HepG2 (cell line): Measurements from ENCODE around the gene FFAR4. TPM values are rescaled to one million over a fixed set of nuclear protein-coding genes. Genes with fewer than 3 reads are reported as not detected.

ENCODE experiments used
- ELF1 ChIP-seq: sonication (generic); formaldehyde crosslinking; IDR thresholded peaks from 2 replicates; pipeline ENCODE4 v1.4.0; 2020; ENCODE audit warnings: missing genetic modification reagents
- EP300 ChIP-seq, 3 experiments: sonication (generic) in 1 of 3; formaldehyde crosslinking in 1 of 3; IDR thresholded peaks; 2 replicates each; pipeline versions ENCODE4 v1.5.1 to v1.6.1; 2011 to 2020; ENCODE audit warnings: low read depth in 2 of 3, low read length in 2 of 3, borderline replicate concordance in 1 of 3, improper control_type of control experiment in 1 of 3, mild to moderate bottlenecking in 1 of 3, missing genetic modification reagents in 1 of 3, moderate library complexity in 1 of 3
- ISL2 ChIP-seq: sonication (generic); formaldehyde crosslinking; IDR thresholded peaks from 2 replicates; pipeline ENCODE4 v1.5.0; 2020; ENCODE audit warnings: missing genetic modification reagents
- KLF15 ChIP-seq: sonication (generic); formaldehyde crosslinking; IDR thresholded peaks from 2 replicates; pipeline ENCODE4 v1.8.1; 2023; ENCODE audit warnings: borderline replicate concordance, mild to moderate bottlenecking, inconsistent platforms, missing genetic modification reagents, mixed read lengths
- MAFK ChIP-seq, 2 experiments: IDR thresholded peaks in 1 of 2; conservative IDR thresholded peaks in 1 of 2; 2 replicates each; pipeline ENCODE4 v1.6.1; 2011; ENCODE audit warnings: improper control_type of control experiment in 2 of 2, low read length in 2 of 2
- RAD51 ChIP-seq: fragments of 450-650 bp; IDR thresholded peaks from 2 replicates; pipeline ENCODE4 v1.6.1; 2016; ENCODE audit warnings: borderline replicate concordance
- SCMH1 ChIP-seq: sonication (generic); formaldehyde crosslinking; IDR thresholded peaks from 2 replicates; pipeline ENCODE4 v1.9.0; 2021; ENCODE audit warnings: missing genetic modification reagents, mild to moderate bottlenecking, borderline replicate concordance
- WIZ ChIP-seq: sonication (generic); formaldehyde crosslinking; IDR thresholded peaks from 2 replicates; pipeline ENCODE4 v1.5.1; 2020; ENCODE audit warnings: mild to moderate bottlenecking, missing genetic modification reagents
- ZC3H13 ChIP-seq: sonication (generic); formaldehyde crosslinking; IDR thresholded peaks from 2 replicates; pipeline ENCODE4 v1.8.1; 2023; ENCODE audit warnings: mild to moderate bottlenecking, missing genetic modification reagents, moderate library complexity
- ZNF329 ChIP-seq: sonication (generic); formaldehyde crosslinking; IDR thresholded peaks from 2 replicates; pipeline ENCODE4 v1.9.0; 2021; ENCODE audit warnings: low read depth, mild to moderate bottlenecking, missing genetic modification reagents
- ZNF350 ChIP-seq: sonication (generic); formaldehyde crosslinking; IDR thresholded peaks from 2 replicates; pipeline ENCODE4 v1.4.0; 2020; ENCODE audit warnings: mild to moderate bottlenecking, low read depth, missing genetic modification reagents, borderline replicate concordance
- ZNF432 ChIP-seq: sonication (generic); formaldehyde crosslinking; IDR thresholded peaks from 2 replicates; pipeline ENCODE4 v1.5.0; 2020; ENCODE audit warnings: missing genetic modification reagents, mild to moderate bottlenecking, borderline replicate concordance
- ZNF446 ChIP-seq: sonication (generic); formaldehyde crosslinking; IDR thresholded peaks from 2 replicates; pipeline ENCODE4 v1.5.0; 2020; ENCODE audit warnings: mild to moderate bottlenecking, missing genetic modification reagents
- polyA plus RNA-seq, 8 experiments: library from polyadenylated mRNA; depleted of rRNA in 3 of 8; stranded (reverse) in 7 of 8; unstranded in 1 of 8; fragments of >200 nt; fragmentation: Illumina TruSeq in 4 of 8; extraction: Trizol in 4 of 8; gene quantifications; 2 replicates each; pipeline versions ENCODE4 v1.2.1 to v1.2.3, GENCODE V29; 2011 to 2016; ENCODE audit warnings: low read depth in 4 of 8, missing spikeins in 1 of 8, mixed read lengths in 1 of 8; ENCODE audit not compliant: insufficient read depth in 1 of 8
- total RNA-seq, 5 experiments: library from RNA; depleted of rRNA; stranded (reverse); fragments of >200 nt; fragmentation: Illumina TruSeq; extraction: Trizol; gene quantifications; 2 replicates each; pipeline ENCODE4 v1.2.3, GENCODE V29; 2016; ENCODE audit warnings: low read depth in 1 of 5
- TF ChIP-seq, protein P1 (sequence below): sonication (generic); formaldehyde crosslinking; IDR thresholded peaks from 2 replicates; pipeline ENCODE4; 2020; ENCODE audit warnings: missing genetic modification reagents, mild to moderate bottlenecking, borderline replicate concordance
- TF ChIP-seq, protein P2 (sequence below): sonication (generic); formaldehyde crosslinking; IDR thresholded peaks from 2 replicates; pipeline ENCODE4 v1.5.1; 2020; ENCODE audit warnings: mild to moderate bottlenecking, missing genetic modification reagents
- TF ChIP-seq, protein P3 (sequence below): sonication (generic); formaldehyde crosslinking; IDR thresholded peaks from 2 replicates; pipeline ENCODE4 v1.4.0; 2020; ENCODE audit warnings: missing genetic modification reagents
- TF ChIP-seq, protein P4 (sequence below): sonication (generic); formaldehyde crosslinking; IDR thresholded peaks from 2 replicates; pipeline ENCODE4 v1.5.0; 2020; ENCODE audit warnings: missing genetic modification reagents, mild to moderate bottlenecking, borderline replicate concordance

FFAR4 gene
- total and polyA plus RNA-seq, 2 of the 13 experiments (the other 11 are each of a cell fraction or from before 2014, with no cell fraction given) = 0.09 TPM; not detected in 1

DNA sequence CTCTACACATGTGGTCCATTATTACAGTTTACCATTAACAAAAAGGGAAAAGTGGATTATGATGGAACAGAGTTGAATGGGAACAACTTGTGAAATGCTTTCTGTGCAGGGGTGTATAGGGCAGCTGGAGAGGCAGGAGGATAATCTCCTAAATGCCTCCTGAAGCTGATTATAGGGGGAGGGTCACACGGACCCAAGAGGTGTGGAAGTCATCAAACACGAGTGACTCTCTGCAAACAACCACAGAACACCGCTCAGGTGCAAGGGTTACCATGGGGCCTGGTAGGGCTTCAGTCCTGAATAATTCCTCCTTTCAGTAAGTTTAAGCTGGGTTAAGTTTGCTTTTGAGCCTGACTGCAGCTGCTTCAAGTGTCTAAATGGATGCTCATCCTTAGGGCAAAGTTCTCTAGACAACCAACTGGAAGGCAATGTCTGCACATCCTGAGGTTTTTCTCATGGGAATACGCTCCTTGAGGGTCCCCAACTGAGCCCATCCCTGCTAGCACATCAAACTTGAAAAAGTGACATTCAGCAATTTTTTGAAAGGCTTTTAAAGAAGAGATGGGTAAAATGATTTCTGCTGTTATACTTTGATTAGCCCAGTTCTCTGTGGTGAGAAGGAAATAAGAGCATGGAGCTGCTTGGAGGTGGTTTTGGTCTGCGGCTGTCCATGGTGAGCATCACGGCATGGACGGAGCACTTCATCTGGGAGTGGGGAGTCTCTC, 47.8 kb downstream of the FFAR4 start (continued):
- TF ChIP-seq, protein P1, sequence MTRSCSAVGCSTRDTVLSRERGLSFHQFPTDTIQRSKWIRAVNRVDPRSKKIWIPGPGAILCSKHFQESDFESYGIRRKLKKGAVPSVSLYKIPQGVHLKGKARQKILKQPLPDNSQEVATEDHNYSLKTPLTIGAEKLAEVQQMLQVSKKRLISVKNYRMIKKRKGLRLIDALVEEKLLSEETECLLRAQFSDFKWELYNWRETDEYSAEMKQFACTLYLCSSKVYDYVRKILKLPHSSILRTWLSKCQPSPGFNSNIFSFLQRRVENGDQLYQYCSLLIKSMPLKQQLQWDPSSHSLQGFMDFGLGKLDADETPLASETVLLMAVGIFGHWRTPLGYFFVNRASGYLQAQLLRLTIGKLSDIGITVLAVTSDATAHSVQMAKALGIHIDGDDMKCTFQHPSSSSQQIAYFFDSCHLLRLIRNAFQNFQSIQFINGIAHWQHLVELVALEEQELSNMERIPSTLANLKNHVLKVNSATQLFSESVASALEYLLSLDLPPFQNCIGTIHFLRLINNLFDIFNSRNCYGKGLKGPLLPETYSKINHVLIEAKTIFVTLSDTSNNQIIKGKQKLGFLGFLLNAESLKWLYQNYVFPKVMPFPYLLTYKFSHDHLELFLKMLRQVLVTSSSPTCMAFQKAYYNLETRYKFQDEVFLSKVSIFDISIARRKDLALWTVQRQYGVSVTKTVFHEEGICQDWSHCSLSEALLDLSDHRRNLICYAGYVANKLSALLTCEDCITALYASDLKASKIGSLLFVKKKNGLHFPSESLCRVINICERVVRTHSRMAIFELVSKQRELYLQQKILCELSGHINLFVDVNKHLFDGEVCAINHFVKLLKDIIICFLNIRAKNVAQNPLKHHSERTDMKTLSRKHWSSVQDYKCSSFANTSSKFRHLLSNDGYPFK = no peak
- TF ChIP-seq ZNF446 (CRISPR knock-in tag) (no peak), EP300 (IDR thresholded peaks at IDR 0.05; ENCODE audit: low read depth in 2 of 2, low read length in 2 of 2) (peak in 1 of 2 experiments; percentile 62; a peak in 1 of 4 replicates), EP300 (CRISPR knock-in tag; IDR thresholded peaks at IDR 0.05; ENCODE audit: borderline replicate concordance) (no peak), ISL2 (CRISPR knock-in tag) (no peak), ELF1 (CRISPR knock-in tag) (no peak), RAD51 (no peak), KLF15 (no peak), ZNF432 (CRISPR knock-in tag) (no peak), ZNF329 (CRISPR knock-in tag) (no peak), ZNF350 (CRISPR knock-in tag) (no peak), WIZ (no peak), SCMH1 (CRISPR knock-in tag) (no peak), ZC3H13 (CRISPR knock-in tag) (no peak), MAFK (conservative IDR thresholded peaks at IDR 0.05 in 1 of 2, IDR thresholded peaks at IDR 0.05 in 1 of 2; ENCODE audit: low read length in 2 of 2) (peak; percentile 52 to 58; a peak in 3 of 4 replicates)
- TF ChIP-seq, protein P2, sequence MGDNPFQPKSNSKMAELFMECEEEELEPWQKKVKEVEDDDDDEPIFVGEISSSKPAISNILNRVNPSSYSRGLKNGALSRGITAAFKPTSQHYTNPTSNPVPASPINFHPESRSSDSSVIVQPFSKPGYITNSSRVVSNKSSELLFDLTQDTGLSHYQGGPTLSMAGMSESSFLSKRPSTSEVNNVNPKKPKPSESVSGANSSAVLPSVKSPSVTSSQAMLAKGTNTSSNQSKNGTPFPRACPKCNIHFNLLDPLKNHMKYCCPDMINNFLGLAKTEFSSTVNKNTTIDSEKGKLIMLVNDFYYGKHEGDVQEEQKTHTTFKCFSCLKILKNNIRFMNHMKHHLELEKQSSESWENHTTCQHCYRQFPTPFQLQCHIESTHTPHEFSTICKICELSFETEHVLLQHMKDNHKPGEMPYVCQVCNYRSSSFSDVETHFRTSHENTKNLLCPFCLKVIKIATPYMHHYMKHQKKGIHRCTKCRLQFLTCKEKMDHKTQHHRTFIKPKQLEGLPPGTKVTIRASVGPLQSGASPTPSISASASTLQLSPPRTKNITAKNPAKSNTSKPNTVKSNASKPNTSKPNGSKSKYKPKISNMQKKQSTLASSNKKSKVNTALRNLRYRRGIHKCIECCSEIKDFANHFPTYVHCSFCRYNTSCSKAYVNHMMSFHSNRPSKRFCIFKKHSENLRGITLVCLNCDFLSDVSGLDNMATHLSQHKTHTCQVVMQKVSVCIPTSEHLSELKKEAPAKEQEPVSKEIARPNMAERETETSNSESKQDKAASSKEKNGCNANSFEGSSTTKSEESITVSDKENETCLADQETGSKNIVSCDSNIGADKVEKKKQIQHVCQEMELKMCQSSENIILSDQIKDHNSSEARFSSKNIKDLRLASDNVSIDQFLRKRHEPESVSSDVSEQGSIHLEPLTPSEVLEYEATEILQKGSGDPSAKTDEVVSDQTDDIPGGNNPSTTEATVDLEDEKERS = no peak
- TF ChIP-seq, protein P3, sequence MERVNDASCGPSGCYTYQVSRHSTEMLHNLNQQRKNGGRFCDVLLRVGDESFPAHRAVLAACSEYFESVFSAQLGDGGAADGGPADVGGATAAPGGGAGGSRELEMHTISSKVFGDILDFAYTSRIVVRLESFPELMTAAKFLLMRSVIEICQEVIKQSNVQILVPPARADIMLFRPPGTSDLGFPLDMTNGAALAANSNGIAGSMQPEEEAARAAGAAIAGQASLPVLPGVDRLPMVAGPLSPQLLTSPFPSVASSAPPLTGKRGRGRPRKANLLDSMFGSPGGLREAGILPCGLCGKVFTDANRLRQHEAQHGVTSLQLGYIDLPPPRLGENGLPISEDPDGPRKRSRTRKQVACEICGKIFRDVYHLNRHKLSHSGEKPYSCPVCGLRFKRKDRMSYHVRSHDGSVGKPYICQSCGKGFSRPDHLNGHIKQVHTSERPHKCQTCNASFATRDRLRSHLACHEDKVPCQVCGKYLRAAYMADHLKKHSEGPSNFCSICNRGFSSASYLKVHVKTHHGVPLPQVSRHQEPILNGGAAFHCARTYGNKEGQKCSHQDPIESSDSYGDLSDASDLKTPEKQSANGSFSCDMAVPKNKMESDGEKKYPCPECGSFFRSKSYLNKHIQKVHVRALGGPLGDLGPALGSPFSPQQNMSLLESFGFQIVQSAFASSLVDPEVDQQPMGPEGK (CRISPR knock-in tag) = no peak
- TF ChIP-seq, protein P4, sequence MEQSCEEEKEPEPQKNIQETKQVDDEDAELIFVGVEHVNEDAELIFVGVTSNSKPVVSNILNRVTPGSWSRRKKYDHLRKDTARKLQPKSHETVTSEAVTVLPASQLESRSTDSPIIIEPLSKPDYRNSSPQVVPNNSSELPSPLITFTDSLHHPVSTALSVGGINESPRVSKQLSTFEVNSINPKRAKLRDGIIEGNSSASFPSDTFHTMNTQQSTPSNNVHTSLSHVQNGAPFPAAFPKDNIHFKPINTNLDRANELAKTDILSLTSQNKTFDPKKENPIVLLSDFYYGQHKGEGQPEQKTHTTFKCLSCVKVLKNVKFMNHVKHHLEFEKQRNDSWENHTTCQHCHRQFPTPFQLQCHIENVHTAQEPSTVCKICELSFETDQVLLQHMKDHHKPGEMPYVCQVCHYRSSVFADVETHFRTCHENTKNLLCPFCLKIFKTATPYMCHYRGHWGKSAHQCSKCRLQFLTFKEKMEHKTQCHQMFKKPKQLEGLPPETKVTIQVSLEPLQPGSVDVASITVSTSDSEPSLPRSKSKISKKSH (CRISPR knock-in tag) = no peak
